Measurements from ENCODE around the gene CDC42SE2.

- TF ChIP-seq REST (IDR thresholded peaks at IDR 0.05; ENCODE audit: borderline replicate concordance), result no peak
- TF ChIP-seq EZH2 (IDR thresholded peaks at IDR 0.05; ENCODE audit: borderline replicate concordance, insufficient read depth, low read length, poor library complexity, severe bottlenecking), result no peak
- no peak for TF ChIP-seq EP300 (conservative IDR thresholded peaks at IDR 0.05; ENCODE audit: poor library complexity, severe bottlenecking)
- TF ChIP-seq CTCF (IDR thresholded peaks at IDR 0.05; ENCODE audit: poor library complexity, severe bottlenecking), result no peak
- no peak for TF ChIP-seq RAD21 (conservative IDR thresholded peaks at IDR 0.05)
Measured at GRCh38 chr5:131266370-131267060, 2.7 kb downstream of the CDC42SE2 start.

Data from neural cell (in vitro differentiated cells).